Measurements from ENCODE around the gene NHLRC1. TPM values are rescaled to one million over a fixed set of nuclear protein-coding genes. Genes with fewer than 3 reads are reported as not detected.

NHLRC1 gene
- total and polyA plus RNA-seq, 9 of the 15 experiments (the other 6 are each of a cell fraction or from before 2014, with no cell fraction given): not detected

DNA sequence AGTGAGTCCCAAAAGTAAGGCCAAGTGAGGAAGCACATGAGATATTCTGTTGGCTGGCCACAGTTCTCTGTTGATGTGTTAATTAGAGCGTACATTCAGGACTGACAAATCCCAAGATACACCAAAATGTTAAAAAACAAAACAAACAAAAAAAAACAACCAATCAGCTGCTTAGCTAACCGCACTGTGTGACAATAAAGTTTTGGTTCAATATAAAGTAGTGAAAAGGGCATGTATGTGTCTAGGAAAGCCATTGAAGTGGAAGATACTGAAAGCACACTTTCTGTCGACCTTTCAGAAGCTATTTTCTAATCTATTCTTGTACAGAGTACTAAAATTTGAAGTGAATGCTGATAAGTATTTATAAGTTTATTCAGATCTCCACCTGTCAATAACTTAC, 26.1 kb downstream of the NHLRC1 start (continued):
- no peak for TF ChIP-seq EHMT2 (IDR thresholded peaks at IDR 0.05)

DNA sequence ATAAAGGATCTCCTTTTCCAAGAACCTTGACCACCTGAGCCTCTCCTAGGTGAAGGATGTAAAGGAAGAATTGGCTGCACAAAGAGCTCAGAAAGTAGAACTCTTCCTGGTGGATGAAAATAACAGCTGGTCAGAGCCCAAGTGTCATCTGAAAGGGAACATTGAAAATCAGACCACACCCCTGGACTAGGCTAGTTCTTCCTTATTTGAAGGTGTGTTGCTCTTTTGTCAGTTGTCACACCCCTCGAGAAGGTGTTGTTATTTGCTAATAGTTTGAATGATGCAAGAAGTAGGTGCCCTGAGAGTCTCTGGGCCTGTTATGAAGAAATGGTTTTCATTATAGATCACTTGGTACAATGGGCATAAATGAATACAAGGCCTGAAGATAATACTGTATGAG, 31.1 kb downstream of the NHLRC1 start:
- H3K4me1 ChIP-seq (replicated peaks in 1 of 2; ENCODE audit: control insufficient read depth in 2 of 2, insufficient read depth in 2 of 2, low read length in 2 of 2): no peaks in the 10 kb centered on the region; a peak in 1 of 5 replicates
- H3K9me3 ChIP-seq (replicated peaks; ENCODE audit: control insufficient read depth, insufficient read depth, low read depth, low read length): peaks cover 25% of the 10 kb centered on the region
- 37% methylated on average over 1 of the region's 1 CpG for WGBS (ENCODE audit: insufficient coverage, low coverage, missing lambda C conversion rate)
- H3K9me1 ChIP-seq (ENCODE audit: control insufficient read depth, insufficient read depth, low read length): no peaks in the 10 kb centered on the region
- no TSS peak for BruUV-seq (replicated peaks)
- H3K9ac ChIP-seq (ENCODE audit: insufficient read depth in 1 of 2, low read depth in 2 of 2, low read length in 2 of 2): no peak overlapping the region
- POLR2A ChIA-PET: interaction anchor here (0.6 to 1.4 kb wide), 2 partner anchors 13 to 410 kb away, joined by 3 read pairs; no protein-coding TSS in a partner anchor
- no peaks in the 10 kb centered on the region for H3K27me3 ChIP-seq (ENCODE audit: control insufficient read depth in 2 of 2, insufficient read depth in 2 of 2, low read length in 2 of 2)
- H3K79me2 ChIP-seq (ENCODE audit: control insufficient read depth, insufficient read depth, low read length): no peaks in the 10 kb centered on the region
- DNase-seq (ENCODE audit: extremely low read depth in 1 of 4, low spot score in 3 of 4) (no peak), FAIRE-seq (no peak), ATAC-seq (no peak)
- no peak overlapping the region for H3K4me3 ChIP-seq
- no peak overlapping the region for H3K4me2 ChIP-seq (ENCODE audit: insufficient read depth, low read length)
- CTCF ChIA-PET (ENCODE audit: low intra/inter-chr PET ratio): no interaction called here
- no peak overlapping the region for H3K27ac ChIP-seq (ENCODE audit: extremely low read depth, low read depth, low read length)
- no peaks in the 10 kb centered on the region for H3K36me3 ChIP-seq (ENCODE audit: control insufficient read depth, insufficient read depth, low read length)
- in situ Hi-C loops (cut with MboI) (no loop called here), intact Hi-C loops (cut with micrococcal nuclease) (no loop called here)
- H4K20me1 ChIP-seq (replicated peaks; ENCODE audit: control insufficient read depth, insufficient read depth, low read length): no peaks in the 10 kb centered on the region
- H2AFZ ChIP-seq (ENCODE audit: low read depth, low read length): no peak overlapping the region
- TF ChIP-seq GATA2 (CRISPR knock-in tag; IDR thresholded peaks at IDR 0.05) (no peak), NR2C1 (IDR thresholded peaks at IDR 0.05) (no peak), NR2C1 (tag; IDR thresholded peaks at IDR 0.05) (no peak), RCOR1 (IDR thresholded peaks at IDR 0.05; ENCODE audit: borderline replicate concordance in 1 of 2, low read depth in 2 of 2, low read length in 2 of 2) (no peak), RBM25 (IDR thresholded peaks at IDR 0.05; ENCODE audit: low read depth, low read length, severe bottlenecking) (no peak), PTTG1 (tag; IDR thresholded peaks at IDR 0.05; ENCODE audit: low read depth) (no peak)
- TF ChIP-seq, protein P1, sequence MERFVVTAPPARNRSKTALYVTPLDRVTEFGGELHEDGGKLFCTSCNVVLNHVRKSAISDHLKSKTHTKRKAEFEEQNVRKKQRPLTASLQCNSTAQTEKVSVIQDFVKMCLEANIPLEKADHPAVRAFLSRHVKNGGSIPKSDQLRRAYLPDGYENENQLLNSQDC (CRISPR knock-in tag; IDR thresholded peaks at IDR 0.05): no peak

Data from K562 (cell line).